H9 (cell line): ENCODE data around the gene MRPS23. TPM values are rescaled to one million over a fixed set of nuclear protein-coding genes. Genes with fewer than 3 reads are reported as not detected.

Source experiments
- DNase-seq: peaks from one replicate; pipeline ENCODE4 v3.0.0-alpha.2; 2017
- H2AFZ ChIP-seq: one replicate; pipeline ENCODE4 v1.6.1; 2013; ENCODE audit warnings: mild to moderate bottlenecking, low read length, control low read depth, moderate library complexity
- H2AK5ac ChIP-seq: 2 replicates; pipeline ENCODE4 v1.6.1; 2013; ENCODE audit warnings: low read length, control low read depth, mixed read lengths; ENCODE audit not compliant: insufficient read length
- H2BK120ac ChIP-seq: one replicate; pipeline ENCODE4 v1.6.1; 2013; ENCODE audit warnings: low read depth, mild to moderate bottlenecking, low read length, control low read depth, inconsistent platforms; ENCODE audit not compliant: poor library complexity, severe bottlenecking
- H2BK12ac ChIP-seq: 2 replicates; pipeline ENCODE4 v1.6.1; 2013; ENCODE audit warnings: low read length, control low read depth, mixed read lengths, low read depth; ENCODE audit not compliant: insufficient read length
- H2BK15ac ChIP-seq: 2 replicates; pipeline ENCODE4 v1.6.1; 2013; ENCODE audit warnings: low read depth, low read length, control low read depth
- H2BK20ac ChIP-seq: one replicate; pipeline ENCODE4 v1.6.1; 2013; ENCODE audit warnings: low read depth, mild to moderate bottlenecking, low read length, control low read depth, inconsistent platforms; ENCODE audit not compliant: poor library complexity, severe bottlenecking
- H2BK5ac ChIP-seq: 2 replicates; pipeline ENCODE4 v1.6.1; 2013; ENCODE audit warnings: low read length, control low read depth, mixed read lengths; ENCODE audit not compliant: insufficient read length
- H3K14ac ChIP-seq: 2 replicates; pipeline ENCODE4 v1.6.1; 2013; ENCODE audit warnings: low read length, control low read depth; ENCODE audit not compliant: insufficient read depth
- H3K18ac ChIP-seq: 2 replicates; pipeline ENCODE4 v1.6.1; 2013; ENCODE audit warnings: low read depth, mild to moderate bottlenecking, mixed read lengths, low read length, control low read depth; ENCODE audit not compliant: insufficient read length
- H3K23ac ChIP-seq: 2 replicates; pipeline ENCODE4 v1.6.1; 2013; ENCODE audit warnings: low read length, control low read depth, mixed read lengths, low read depth; ENCODE audit not compliant: insufficient read length
- H3K23me2 ChIP-seq: 2 replicates; pipeline ENCODE4 v1.6.1; 2013; ENCODE audit warnings: low read depth, mild to moderate bottlenecking, mixed read lengths, low read length, control low read depth; ENCODE audit not compliant: insufficient read length, poor library complexity, severe bottlenecking
- H3K27ac ChIP-seq: 2 replicates; pipeline ENCODE4 v1.5.1; 2013; ENCODE audit warnings: low read length, control low read depth, mixed read lengths, low read depth; ENCODE audit not compliant: insufficient read length
- H3K27me3 ChIP-seq: 2 replicates; pipeline ENCODE4 v1.6.1; 2013; ENCODE audit warnings: low read length, control low read depth, inconsistent platforms; ENCODE audit not compliant: insufficient read depth
- H3K4ac ChIP-seq: 2 replicates; pipeline ENCODE4 v1.6.1; 2013; ENCODE audit warnings: low read depth, mild to moderate bottlenecking, control low read depth, inconsistent platforms, low read length, moderate library complexity
- H3K4me1 ChIP-seq: 2 replicates; pipeline ENCODE4 v1.6.1; 2013; ENCODE audit warnings: low read length, control low read depth, inconsistent platforms; ENCODE audit not compliant: insufficient read depth
- H3K4me2 ChIP-seq: 2 replicates; pipeline ENCODE4 v1.6.1; 2013; ENCODE audit warnings: low read length, control low read depth, mixed read lengths; ENCODE audit not compliant: insufficient read length, insufficient read depth
- H3K56ac ChIP-seq: 2 replicates; pipeline ENCODE4 v1.6.1; 2013; ENCODE audit warnings: low read depth, mild to moderate bottlenecking, mixed read lengths, low read length, control low read depth; ENCODE audit not compliant: insufficient read length
- H3K79me1 ChIP-seq: 2 replicates; pipeline ENCODE4 v1.6.1; 2013; ENCODE audit warnings: low read depth, mild to moderate bottlenecking, moderate library complexity, low read length, control low read depth, inconsistent platforms; ENCODE audit not compliant: insufficient read depth, poor library complexity, severe bottlenecking
- H3K79me2 ChIP-seq: 2 replicates; pipeline ENCODE4 v1.6.1; 2013; ENCODE audit warnings: low read length, control low read depth, inconsistent platforms; ENCODE audit not compliant: insufficient read depth
- H3K9ac ChIP-seq: 2 replicates; pipeline ENCODE4 v1.6.1; 2013; ENCODE audit warnings: low read length, control low read depth, mixed read lengths; ENCODE audit not compliant: insufficient read length; ENCODE audit errors: extremely low read depth
- H3K9me3 ChIP-seq: one replicate; pipeline ENCODE4 v1.6.1; 2013; ENCODE audit warnings: low read depth, low read length, inconsistent platforms; ENCODE audit not compliant: control insufficient read depth
- H3T11ph ChIP-seq: one replicate; pipeline ENCODE4 v1.6.1; 2013; ENCODE audit warnings: mild to moderate bottlenecking, low read length, control low read depth, inconsistent platforms
- H4K20me1 ChIP-seq: one replicate; pipeline ENCODE4 v1.6.1; 2013; ENCODE audit not compliant: control insufficient read depth, insufficient read length, insufficient read depth
- H4K5ac ChIP-seq: 2 replicates; pipeline ENCODE4 v1.6.1; 2013; ENCODE audit warnings: low read depth, mild to moderate bottlenecking, mixed read lengths, low read length, control low read depth; ENCODE audit not compliant: insufficient read length
- H4K8ac ChIP-seq: replicated peaks from 2 replicates; pipeline ENCODE4 v1.6.1; 2013; ENCODE audit warnings: low read length, control low read depth, mixed read lengths, low read depth; ENCODE audit not compliant: insufficient read length
- H4K91ac ChIP-seq: 2 replicates; pipeline ENCODE4 v1.6.1; 2013; ENCODE audit warnings: low read depth, mild to moderate bottlenecking, moderate library complexity, mixed read lengths, low read length, control low read depth; ENCODE audit not compliant: insufficient read length
- H3K27ac Mint-ChIP-seq, 3 experiments: 2 replicates in 2 of 3; 3 replicates in 1 of 3; pipeline ENCODE4 v1.8.0; 2020 to 2021; ENCODE audit warnings: mixed read lengths in 3 of 3, mild to moderate bottlenecking in 1 of 3, moderate library complexity in 1 of 3
- H3K27me3 Mint-ChIP-seq: 2 replicates; pipeline ENCODE4 v1.8.0; 2021; ENCODE audit warnings: low read depth, mild to moderate bottlenecking, moderate library complexity, mixed read lengths
- H3K36me3 Mint-ChIP-seq, 3 experiments: 2 replicates in 2 of 3; 3 replicates in 1 of 3; pipeline ENCODE4 v1.8.0; 2020 to 2021; ENCODE audit warnings: low read depth in 3 of 3, mixed read lengths in 3 of 3; ENCODE audit not compliant: insufficient read depth in 1 of 3
- H3K4me1 Mint-ChIP-seq, 2 experiments: 2 replicates each; pipeline ENCODE4 v1.8.0; 2020; ENCODE audit warnings: mixed read lengths in 2 of 2
- H3K4me3 Mint-ChIP-seq, 2 experiments: 2 replicates in 1 of 2; 3 replicates in 1 of 2; pipeline ENCODE4 v1.8.0; 2020 to 2021; ENCODE audit warnings: mild to moderate bottlenecking in 2 of 2, mixed read lengths in 2 of 2, moderate library complexity in 1 of 2
- H3K9me3 Mint-ChIP-seq, 2 experiments: 2 replicates in 1 of 2; 3 replicates in 1 of 2; pipeline ENCODE4 v1.8.0; 2020; ENCODE audit warnings: mild to moderate bottlenecking in 2 of 2, mixed read lengths in 2 of 2, moderate library complexity in 1 of 2
- WGBS: extraction: QIAGEN DNeasy Blood & Tissue Kit; methylation state at CpG from one replicate; pipeline ENCODE4 v1.1.7; 2013; ENCODE audit warnings: missing lambda C conversion rate, low lambda C conversion rate, mixed read lengths; ENCODE audit not compliant: insufficient read length; ENCODE audit errors: extremely low coverage; 5-methylcytosine and 5-hydroxymethylcytosine counted together
- total RNA-seq: library from RNA; stranded (reverse); gene quantifications from 2 replicates; pipeline ENCODE4 v1.2.1, GENCODE V29; 2021
- TF ChIP-seq, protein P1 (sequence below): fragments of 200-600 bp; sonication (generic); conservative IDR thresholded peaks from 3 replicates; pipeline ENCODE4 v1.8.0; 2021; ENCODE audit warnings: antibody characterized with exemption, mild to moderate bottlenecking

The MRPS23 gene
- total RNA-seq, 1 experiment from 2014 or later: 62.0 TPM

DNA sequence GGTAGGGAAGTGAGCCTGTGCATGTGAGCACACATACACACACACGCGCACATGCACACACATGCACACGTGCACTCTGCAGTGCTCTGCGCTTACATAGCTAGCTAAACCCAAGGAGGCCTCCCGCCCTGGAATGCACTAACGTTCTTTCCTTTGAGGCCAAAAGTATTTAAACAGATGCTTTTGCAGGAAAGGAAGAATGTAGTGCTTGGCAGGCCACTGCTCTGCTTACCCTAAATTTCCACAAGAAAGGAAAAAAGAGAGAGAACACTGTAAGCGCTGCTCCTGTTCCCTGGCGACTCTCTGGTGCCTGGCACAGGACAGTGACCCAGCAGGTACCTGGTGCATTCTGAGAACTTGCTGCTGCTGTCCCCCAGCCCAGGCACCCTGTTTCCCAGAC, 31.3 kb upstream of the MRPS23 start:
- no peak overlapping the region for H3K23ac ChIP-seq
- no peak overlapping the region for H3K14ac ChIP-seq
- H3K18ac ChIP-seq: no peak overlapping the region
- WGBS: no CpG with 5 or more reads among the region's 8 CpGs
- no peak overlapping the region for H2BK20ac ChIP-seq
- no peaks in the 10 kb centered on the region for H3K79me2 ChIP-seq
- no peak overlapping the region for H4K5ac ChIP-seq
- no peak overlapping the region for H2AFZ ChIP-seq
- H2AK5ac ChIP-seq: no peak overlapping the region
- H3K79me1 ChIP-seq: no peaks in the 10 kb centered on the region
- peaks cover 41% of the 10 kb centered on the region for H3K27me3 Mint-ChIP-seq
- H2BK120ac ChIP-seq: no peak overlapping the region
- no peak overlapping the region for H2BK15ac ChIP-seq
- H3K4me3 Mint-ChIP-seq: no peak overlapping the region
- peaks cover 4% of the 10 kb centered on the region for H4K20me1 ChIP-seq
- TF ChIP-seq, protein P1, sequence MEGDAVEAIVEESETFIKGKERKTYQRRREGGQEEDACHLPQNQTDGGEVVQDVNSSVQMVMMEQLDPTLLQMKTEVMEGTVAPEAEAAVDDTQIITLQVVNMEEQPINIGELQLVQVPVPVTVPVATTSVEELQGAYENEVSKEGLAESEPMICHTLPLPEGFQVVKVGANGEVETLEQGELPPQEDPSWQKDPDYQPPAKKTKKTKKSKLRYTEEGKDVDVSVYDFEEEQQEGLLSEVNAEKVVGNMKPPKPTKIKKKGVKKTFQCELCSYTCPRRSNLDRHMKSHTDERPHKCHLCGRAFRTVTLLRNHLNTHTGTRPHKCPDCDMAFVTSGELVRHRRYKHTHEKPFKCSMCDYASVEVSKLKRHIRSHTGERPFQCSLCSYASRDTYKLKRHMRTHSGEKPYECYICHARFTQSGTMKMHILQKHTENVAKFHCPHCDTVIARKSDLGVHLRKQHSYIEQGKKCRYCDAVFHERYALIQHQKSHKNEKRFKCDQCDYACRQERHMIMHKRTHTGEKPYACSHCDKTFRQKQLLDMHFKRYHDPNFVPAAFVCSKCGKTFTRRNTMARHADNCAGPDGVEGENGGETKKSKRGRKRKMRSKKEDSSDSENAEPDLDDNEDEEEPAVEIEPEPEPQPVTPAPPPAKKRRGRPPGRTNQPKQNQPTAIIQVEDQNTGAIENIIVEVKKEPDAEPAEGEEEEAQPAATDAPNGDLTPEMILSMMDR: no peak
- H3K4me1 Mint-ChIP-seq: peaks cover 47 to 51% of the 10 kb centered on the region in 2 experiments
- peak; percentile 67 for DNase-seq
- H3K4me1 ChIP-seq: peaks cover 18% of the 10 kb centered on the region
- no peak overlapping the region for H3K4ac ChIP-seq
- no peak overlapping the region for H3K56ac ChIP-seq
- H3K27ac ChIP-seq: no peak overlapping the region
- peaks cover 3 to 8% (median 5%) of the 10 kb centered on the region in 3 experiments; a peak in 5 of 7 replicates for H3K36me3 Mint-ChIP-seq
- no peak overlapping the region for H3K9ac ChIP-seq
- no peak overlapping the region for H4K8ac ChIP-seq
- peaks cover 3% of the 10 kb centered on the region for H3K23me2 ChIP-seq
- peaks cover 5 to 9% of the 10 kb centered on the region in 2 experiments; a peak in 2 of 5 replicates for H3K9me3 Mint-ChIP-seq
- H3K4me2 ChIP-seq: peak overlapping the region; percentile 1
- H2BK5ac ChIP-seq: no peak overlapping the region
- no peak overlapping the region for H3T11ph ChIP-seq
- no peaks in the 10 kb centered on the region for H3K9me3 ChIP-seq
- H3K27ac Mint-ChIP-seq: peak overlapping the region in 2 of 3 experiments; percentile 69 to 77; a peak in 2 of 7 replicates
- H4K91ac ChIP-seq: no peak overlapping the region
- H3K27me3 ChIP-seq: no peaks in the 10 kb centered on the region; the same call in 1 of the 2 replicates
- no peak overlapping the region for H2BK12ac ChIP-seq
